MM.1S (cell line): ENCODE measurements around the gene HIVEP1.

Source experiments
- DNase-seq: peaks from one replicate; pipeline ENCODE4 v3.0.0-alpha.2; 2015
- H2AFZ ChIP-seq: fragments of 300-600 bp; sonication (generic); 2 replicates; pipeline ENCODE4 v1.6.0; 2016; ENCODE audit warnings: antibody characterized with exemption, low read length
- H3F3A ChIP-seq: fragments of 300-600 bp; sonication (generic); 2 replicates; pipeline ENCODE4 v1.6.1; 2016; ENCODE audit warnings: mild to moderate bottlenecking, antibody characterized with exemption, low read length, moderate library complexity, mixed read lengths; ENCODE audit not compliant: insufficient read depth
- H3K27ac ChIP-seq: fragments of 300-600 bp; sonication (generic); 2 replicates; pipeline ENCODE4 v1.5.1; 2016; ENCODE audit warnings: mild to moderate bottlenecking, low read length
- H3K27me3 ChIP-seq: fragments of 300-600 bp; sonication (generic); replicated peaks from 2 replicates; pipeline ENCODE4 v1.6.0; 2016; ENCODE audit warnings: low read length; ENCODE audit not compliant: insufficient read depth
- H3K36me3 ChIP-seq: fragments of 300-600 bp; sonication (generic); replicated peaks from 2 replicates; pipeline ENCODE4 v1.6.1; 2016; ENCODE audit warnings: mild to moderate bottlenecking, low read length, mixed read lengths; ENCODE audit not compliant: insufficient read depth
- H3K4me1 ChIP-seq: fragments of 300-600 bp; sonication (generic); 2 replicates; pipeline ENCODE4 v1.6.1; 2016; ENCODE audit warnings: low read length, mixed read lengths
- H3K4me2 ChIP-seq: fragments of 300-600 bp; sonication (generic); 2 replicates; pipeline ENCODE4 v1.6.0; 2016; ENCODE audit warnings: low read depth, low read length
- H3K4me3 ChIP-seq: fragments of 300-600 bp; sonication (generic); 2 replicates; pipeline ENCODE4 v1.5.1; 2016; ENCODE audit warnings: low read length, mixed read lengths
- H3K79me2 ChIP-seq: fragments of 300-600 bp; sonication (generic); 2 replicates; pipeline ENCODE4 v1.6.1; 2016; ENCODE audit warnings: mixed run types, low read length, mixed read lengths
- H3K9ac ChIP-seq: fragments of 300-600 bp; sonication (generic); 2 replicates; pipeline ENCODE4 v1.6.1; 2016; ENCODE audit warnings: low read length, mixed read lengths
- H3K9me2 ChIP-seq: fragments of 300-600 bp; sonication (generic); replicated peaks from 2 replicates; pipeline ENCODE4 v1.6.1; 2016; ENCODE audit warnings: mild to moderate bottlenecking, low read length, mixed read lengths; ENCODE audit not compliant: insufficient read depth
- H3K9me3 ChIP-seq: fragments of 300-600 bp; sonication (generic); replicated peaks from 2 replicates; pipeline ENCODE4 v1.6.1; 2016; ENCODE audit warnings: mild to moderate bottlenecking, low read length, mixed read lengths; ENCODE audit not compliant: insufficient read depth
- H4K20me1 ChIP-seq: fragments of 300-600 bp; sonication (generic); 2 replicates; pipeline ENCODE4 v1.6.1; 2016; ENCODE audit warnings: mild to moderate bottlenecking, low read length, moderate library complexity, mixed read lengths; ENCODE audit not compliant: insufficient read depth
- EZH2 ChIP-seq: fragments of 300-600 bp; sonication (generic); optimal IDR thresholded peaks from 2 replicates; pipeline ENCODE3; 2017; ENCODE audit warnings: low read depth, mild to moderate bottlenecking, antibody characterized with exemption, low read length, mixed read lengths
- EZH2phosphoT487 ChIP-seq: fragments of 300-600 bp; sonication (generic); IDR thresholded peaks from 2 replicates; pipeline ENCODE4 v1.6.1; 2018; ENCODE audit warnings: antibody characterized with exemption, low read length
- TF ChIP-seq, protein P1 (sequence below): fragments of 300-600 bp; sonication (generic); IDR thresholded peaks from 2 replicates; pipeline ENCODE4 v1.5.1; 2016; ENCODE audit warnings: antibody characterized with exemption, low read length, mixed read lengths

Gene HIVEP1

DNA sequence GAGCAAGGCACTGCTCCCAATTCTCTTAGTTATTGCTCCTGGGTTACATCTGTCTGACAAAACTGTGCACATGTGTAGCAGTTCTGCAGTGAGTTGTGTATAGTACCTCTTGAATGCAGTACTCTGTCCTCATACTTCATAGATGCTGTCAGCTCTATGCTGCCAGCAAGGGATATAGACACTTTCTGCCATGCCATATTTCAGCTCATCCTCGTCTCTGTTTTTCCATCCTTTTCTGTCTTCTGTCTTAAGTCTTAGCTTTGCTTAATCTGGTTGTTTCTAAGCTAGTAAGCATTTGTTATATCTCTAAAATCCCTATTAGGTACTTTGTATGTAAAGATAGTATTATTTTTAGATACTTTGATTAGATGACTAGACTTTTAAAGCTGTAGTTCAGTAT is 76.4 kb downstream of the HIVEP1 start:
- H3K36me3 ChIP-seq, result no peaks in the 10 kb centered on the region
- H3K4me1 ChIP-seq, result no peaks in the 10 kb centered on the region
- H3K9me2 ChIP-seq, result no peaks in the 10 kb centered on the region
- H3K27me3 ChIP-seq, result no peaks in the 10 kb centered on the region
- no peak overlapping the region for H3K4me3 ChIP-seq
- H3K9ac ChIP-seq, result no peak overlapping the region
- TF ChIP-seq, protein P1, sequence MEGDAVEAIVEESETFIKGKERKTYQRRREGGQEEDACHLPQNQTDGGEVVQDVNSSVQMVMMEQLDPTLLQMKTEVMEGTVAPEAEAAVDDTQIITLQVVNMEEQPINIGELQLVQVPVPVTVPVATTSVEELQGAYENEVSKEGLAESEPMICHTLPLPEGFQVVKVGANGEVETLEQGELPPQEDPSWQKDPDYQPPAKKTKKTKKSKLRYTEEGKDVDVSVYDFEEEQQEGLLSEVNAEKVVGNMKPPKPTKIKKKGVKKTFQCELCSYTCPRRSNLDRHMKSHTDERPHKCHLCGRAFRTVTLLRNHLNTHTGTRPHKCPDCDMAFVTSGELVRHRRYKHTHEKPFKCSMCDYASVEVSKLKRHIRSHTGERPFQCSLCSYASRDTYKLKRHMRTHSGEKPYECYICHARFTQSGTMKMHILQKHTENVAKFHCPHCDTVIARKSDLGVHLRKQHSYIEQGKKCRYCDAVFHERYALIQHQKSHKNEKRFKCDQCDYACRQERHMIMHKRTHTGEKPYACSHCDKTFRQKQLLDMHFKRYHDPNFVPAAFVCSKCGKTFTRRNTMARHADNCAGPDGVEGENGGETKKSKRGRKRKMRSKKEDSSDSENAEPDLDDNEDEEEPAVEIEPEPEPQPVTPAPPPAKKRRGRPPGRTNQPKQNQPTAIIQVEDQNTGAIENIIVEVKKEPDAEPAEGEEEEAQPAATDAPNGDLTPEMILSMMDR, result no peak
- no peak for TF ChIP-seq EZH2
- TF ChIP-seq EZH2phosphoT487, result no peak
- no peak for DNase-seq
- H4K20me1 ChIP-seq, result no peaks in the 10 kb centered on the region
- H3K79me2 ChIP-seq, result peaks cover 36% of the 10 kb centered on the region
- H2AFZ ChIP-seq, result no peak overlapping the region
- H3K9me3 ChIP-seq, result no peaks in the 10 kb centered on the region
- no peaks in the 10 kb centered on the region for H3F3A ChIP-seq
- no peak overlapping the region for H3K4me2 ChIP-seq
- no peak overlapping the region for H3K27ac ChIP-seq

DNA sequence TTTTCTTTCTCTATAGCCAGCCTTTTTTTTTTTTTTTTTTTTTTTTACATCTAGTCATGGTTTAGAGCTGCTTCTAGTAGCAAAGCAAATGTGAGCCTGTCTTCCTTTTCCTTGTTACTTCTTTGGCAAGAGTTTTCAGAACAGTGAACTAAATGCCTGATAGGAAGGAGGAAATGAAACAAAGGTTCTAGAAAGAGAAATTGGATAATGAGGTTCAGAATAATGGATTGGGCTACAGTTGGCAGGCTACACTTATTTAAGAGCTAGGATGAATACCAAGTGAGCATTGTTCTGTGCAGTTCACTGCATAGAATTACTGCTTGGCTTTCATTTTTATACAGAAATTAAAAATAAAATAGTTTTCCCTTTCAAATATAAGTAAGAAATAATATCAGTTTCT is 78.6 kb downstream of the HIVEP1 start:
- H3K9me2 ChIP-seq, result no peaks in the 10 kb centered on the region
- no peak overlapping the region for H2AFZ ChIP-seq
- DNase-seq, result no peak
- no peaks in the 10 kb centered on the region for H3F3A ChIP-seq
- H3K4me1 ChIP-seq, result no peaks in the 10 kb centered on the region
- no peaks in the 10 kb centered on the region for H3K27me3 ChIP-seq
- H3K36me3 ChIP-seq, result no peaks in the 10 kb centered on the region
- no peaks in the 10 kb centered on the region for H3K9me3 ChIP-seq
- peaks cover 16% of the 10 kb centered on the region for H3K79me2 ChIP-seq
- no peak overlapping the region for H3K4me2 ChIP-seq
- no peak overlapping the region for H3K27ac ChIP-seq
- no peaks in the 10 kb centered on the region for H4K20me1 ChIP-seq
- no peak overlapping the region for H3K4me3 ChIP-seq
- TF ChIP-seq, protein P1, result no peak
- no peak for TF ChIP-seq EZH2
- TF ChIP-seq EZH2phosphoT487, result no peak
- no peak overlapping the region for H3K9ac ChIP-seq

DNA sequence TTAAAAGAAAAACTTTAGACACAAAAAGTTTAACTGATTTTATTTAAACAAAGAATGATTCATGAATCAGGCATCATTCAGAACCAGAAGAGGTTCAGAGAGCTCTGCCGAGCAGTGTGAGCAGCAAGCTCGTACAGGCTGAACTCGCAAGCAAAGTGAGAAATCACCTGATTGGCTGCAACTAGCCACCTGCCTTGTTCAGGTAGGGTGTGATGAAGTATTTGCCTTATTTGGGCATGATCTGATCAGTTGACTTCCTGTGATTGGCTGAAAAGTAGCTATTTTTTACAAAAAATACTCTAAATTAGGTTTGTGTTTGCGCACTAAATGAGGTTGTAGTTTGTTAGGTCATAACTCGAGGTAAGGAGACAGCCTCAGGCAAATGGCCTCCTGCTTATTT is 80.7 kb downstream of the HIVEP1 start:
- no peaks in the 10 kb centered on the region for H3K36me3 ChIP-seq
- TF ChIP-seq EZH2phosphoT487 (no peak), EZH2 (no peak)
- TF ChIP-seq, protein P1, result no peak
- H3K27me3 ChIP-seq, result no peaks in the 10 kb centered on the region
- no peak overlapping the region for H3K9ac ChIP-seq
- no peaks in the 10 kb centered on the region for H4K20me1 ChIP-seq
- H3K4me2 ChIP-seq, result no peak overlapping the region
- H3K4me1 ChIP-seq, result no peaks in the 10 kb centered on the region
- H3K9me3 ChIP-seq, result no peaks in the 10 kb centered on the region
- H3K4me3 ChIP-seq, result no peak overlapping the region
- no peaks in the 10 kb centered on the region for H3F3A ChIP-seq
- DNase-seq, result no peak
- no peaks in the 10 kb centered on the region for H3K9me2 ChIP-seq
- no peak overlapping the region for H3K27ac ChIP-seq
- no peak overlapping the region for H2AFZ ChIP-seq
- H3K79me2 ChIP-seq, result peaks cover 7% of the 10 kb centered on the region; the same call in 1 of the 2 replicates
